ENCODE results near the gene CHADL. TPM values are rescaled to one million over a fixed set of nuclear protein-coding genes. Genes with fewer than 3 reads are reported as not detected.
A peak's percentile ranks its signal among the peaks of the same experiment; 100 is the strongest.

The CHADL gene
- total RNA-seq, 1 donor from 2014 or later, result 3.7 TPM

DNA sequence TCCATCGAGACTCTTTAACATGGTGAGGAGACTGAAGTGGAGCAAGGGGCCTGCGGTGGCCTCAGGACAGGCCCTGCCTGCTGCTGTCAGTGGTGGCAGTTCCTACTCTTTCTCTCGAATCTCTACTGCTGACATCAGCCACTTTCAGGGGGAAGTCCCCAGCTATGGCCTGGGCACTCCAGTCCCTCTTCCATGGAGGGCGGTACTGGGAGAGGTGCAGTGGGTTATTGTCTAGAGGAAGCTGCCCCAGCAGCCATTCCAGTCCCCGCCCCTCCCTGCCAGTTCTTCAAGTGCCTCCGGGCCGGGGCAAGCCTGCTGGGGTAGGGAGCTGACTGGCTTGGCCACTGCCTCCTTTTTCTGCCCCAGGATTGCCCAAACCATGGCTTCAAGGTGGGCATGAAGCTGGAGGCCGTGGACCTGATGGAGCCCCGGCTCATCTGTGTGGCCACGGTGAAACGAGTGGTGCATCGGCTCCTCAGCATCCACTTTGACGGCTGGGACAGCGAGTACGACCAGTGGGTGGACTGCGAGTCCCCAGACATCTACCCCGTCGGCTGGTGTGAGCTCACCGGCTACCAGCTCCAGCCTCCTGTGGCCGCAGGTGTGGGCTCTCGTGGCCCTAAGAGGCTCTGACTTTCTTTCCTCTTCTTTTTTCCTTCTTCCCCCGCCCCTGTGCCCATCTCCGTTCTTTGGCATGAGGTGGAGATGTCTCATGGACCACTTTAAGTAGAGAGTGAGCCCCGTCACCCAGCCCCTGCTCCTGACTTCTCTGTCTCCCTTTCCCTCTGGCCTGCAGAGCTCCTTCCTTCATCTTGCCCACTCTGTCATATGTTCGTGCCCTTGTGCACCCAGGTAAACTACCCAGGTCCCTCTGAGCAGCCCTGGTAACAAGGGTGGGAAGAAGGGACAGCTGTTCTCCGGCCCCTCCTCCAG lies 13.7 kb downstream of the CHADL start:
- no peaks in the 10 kb centered on the region for H3K27me3 ChIP-seq
- no peaks in the 10 kb centered on the region for H3K4me1 ChIP-seq
- intact Hi-C loops (cut with DNase I), result no loop called here
- no peak for TF ChIP-seq POLR2AphosphoS5 (IDR thresholded peaks at IDR 0.05; ENCODE audit: insufficient read depth in 1 of 2, low read depth in 1 of 2)
- no peak for TF ChIP-seq POLR2A (IDR thresholded peaks at IDR 0.05)
- TF ChIP-seq, protein P1, sequence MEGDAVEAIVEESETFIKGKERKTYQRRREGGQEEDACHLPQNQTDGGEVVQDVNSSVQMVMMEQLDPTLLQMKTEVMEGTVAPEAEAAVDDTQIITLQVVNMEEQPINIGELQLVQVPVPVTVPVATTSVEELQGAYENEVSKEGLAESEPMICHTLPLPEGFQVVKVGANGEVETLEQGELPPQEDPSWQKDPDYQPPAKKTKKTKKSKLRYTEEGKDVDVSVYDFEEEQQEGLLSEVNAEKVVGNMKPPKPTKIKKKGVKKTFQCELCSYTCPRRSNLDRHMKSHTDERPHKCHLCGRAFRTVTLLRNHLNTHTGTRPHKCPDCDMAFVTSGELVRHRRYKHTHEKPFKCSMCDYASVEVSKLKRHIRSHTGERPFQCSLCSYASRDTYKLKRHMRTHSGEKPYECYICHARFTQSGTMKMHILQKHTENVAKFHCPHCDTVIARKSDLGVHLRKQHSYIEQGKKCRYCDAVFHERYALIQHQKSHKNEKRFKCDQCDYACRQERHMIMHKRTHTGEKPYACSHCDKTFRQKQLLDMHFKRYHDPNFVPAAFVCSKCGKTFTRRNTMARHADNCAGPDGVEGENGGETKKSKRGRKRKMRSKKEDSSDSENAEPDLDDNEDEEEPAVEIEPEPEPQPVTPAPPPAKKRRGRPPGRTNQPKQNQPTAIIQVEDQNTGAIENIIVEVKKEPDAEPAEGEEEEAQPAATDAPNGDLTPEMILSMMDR (IDR thresholded peaks at IDR 0.05), result no peak
- H3K4me3 ChIP-seq, result no peak overlapping the region
- no peak overlapping the region for H3K27ac ChIP-seq
- H3K9me3 ChIP-seq, result no peaks in the 10 kb centered on the region
- H3K36me3 ChIP-seq, result peaks cover 0 to 52% of the 10 kb centered on the region in 2 donors
- DNase-seq (ENCODE audit: extremely low spot score in 2 of 2), result no peak

DNA sequence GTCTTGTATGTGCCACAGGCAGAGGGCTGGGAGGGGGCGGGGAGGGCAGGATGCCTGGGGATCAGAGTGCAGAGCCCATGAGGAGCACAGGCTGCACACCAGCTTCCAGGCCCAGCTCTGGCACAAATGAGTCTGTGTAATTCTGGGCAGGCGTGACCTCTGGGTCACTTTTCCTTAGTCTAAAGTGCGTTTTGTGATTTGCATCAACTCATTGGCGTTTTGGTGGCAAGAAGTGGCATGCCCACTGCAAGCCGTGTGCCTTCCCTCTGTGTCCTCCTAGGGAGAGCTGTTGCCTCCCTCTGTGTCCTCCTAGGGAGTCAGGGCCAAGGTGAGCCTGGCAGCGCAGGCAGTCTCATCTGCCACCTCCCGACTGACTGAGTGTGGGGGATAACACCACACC lies 17.2 kb downstream of the CHADL start:
- Histone ChIP-seq H3K27ac (no peak overlapping the region), H3K4me1 (no peaks in the 10 kb centered on the region), H3K27me3 (no peaks in the 10 kb centered on the region), H3K4me3 (no peak overlapping the region), H3K9me3 (no peaks in the 10 kb centered on the region), H3K36me3 (peaks cover 4 to 76% of the 10 kb centered on the region in 2 donors)
- DNase-seq (ENCODE audit: extremely low spot score in 2 of 2), result no peak
- TF ChIP-seq POLR2AphosphoS5 (IDR thresholded peaks at IDR 0.05; ENCODE audit: insufficient read depth in 1 of 2, low read depth in 1 of 2), result no peak
- intact Hi-C loops (cut with DNase I), result loop anchor here (1.0 kb wide), 1 partner anchor 109 kb away; no protein-coding TSS in a partner anchor

GRCh38 chr22:41222846-41223507 lies 17.8 kb downstream of the CHADL start:
- H3K4me1 ChIP-seq, result peaks cover 3% of the 10 kb centered on the region
- H3K4me3 ChIP-seq, result no peak overlapping the region
- H3K27ac ChIP-seq, result no peak overlapping the region
- intact Hi-C loops (cut with DNase I), result loop anchor here (1.0 kb wide), 1 partner anchor 109 kb away; no protein-coding TSS in a partner anchor
- H3K27me3 ChIP-seq, result no peaks in the 10 kb centered on the region
- no peak for TF ChIP-seq POLR2A (IDR thresholded peaks at IDR 0.05)
- TF ChIP-seq, protein P1 (IDR thresholded peaks at IDR 0.05), result no peak
- no peak for TF ChIP-seq POLR2AphosphoS5 (IDR thresholded peaks at IDR 0.05; ENCODE audit: insufficient read depth in 1 of 2, low read depth in 1 of 2)
- no peak for DNase-seq (ENCODE audit: extremely low spot score in 2 of 2)
- H3K36me3 ChIP-seq, result peaks cover 4 to 75% of the 10 kb centered on the region in 2 donors
- no peaks in the 10 kb centered on the region for H3K9me3 ChIP-seq

DNA sequence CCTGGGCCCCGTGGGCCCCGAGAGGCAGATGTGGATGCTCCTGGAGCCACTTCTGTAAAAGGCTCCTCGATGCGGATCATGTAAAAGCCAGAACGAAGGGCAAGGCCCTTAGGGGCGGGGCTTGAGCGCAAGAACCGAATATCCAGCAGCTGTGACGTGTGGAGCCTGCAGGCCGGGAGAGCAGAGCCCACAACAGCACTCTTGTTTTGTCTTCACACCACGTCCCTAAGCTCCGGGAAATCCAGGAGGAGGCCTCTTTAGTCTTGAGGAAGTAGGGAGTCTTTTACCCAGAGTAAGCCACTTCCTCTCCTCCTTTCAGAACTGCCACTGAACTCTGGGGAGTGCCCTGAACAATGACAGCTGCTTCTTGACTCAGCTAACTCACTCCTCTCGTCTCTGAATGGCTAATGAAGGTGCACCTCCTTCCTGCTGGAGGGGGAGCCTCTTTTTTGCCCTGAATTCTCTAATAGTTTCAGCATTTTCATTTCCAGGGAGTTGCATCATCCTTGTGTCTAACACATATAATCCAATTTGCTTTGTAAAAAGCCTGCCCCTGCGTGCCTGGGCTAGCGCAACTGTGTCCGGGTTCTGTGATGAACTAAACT lies 23.1 kb downstream of the CHADL start:
- DNase-seq (ENCODE audit: extremely low spot score in 2 of 2), result no peak
- Histone ChIP-seq H3K9me3 (no peaks in the 10 kb centered on the region), H3K27me3 (no peaks in the 10 kb centered on the region), H3K4me3 (peak overlapping the region in 1 of 2 donors; percentile 19), H3K4me1 (peaks cover 19% of the 10 kb centered on the region), H3K27ac (peak overlapping the region; percentile 53), H3K36me3 (peaks cover 4 to 45% of the 10 kb centered on the region in 2 donors)
- intact Hi-C loops (cut with DNase I), result no loop called here
- TF ChIP-seq, protein P1 (IDR thresholded peaks at IDR 0.05), result no peak
- TF ChIP-seq POLR2AphosphoS5 (IDR thresholded peaks at IDR 0.05; ENCODE audit: insufficient read depth in 1 of 2, low read depth in 1 of 2) (peak; percentile 60 to 69), POLR2A (IDR thresholded peaks at IDR 0.05) (no peak)

GRCh38 chr22:41216984-41217383 lies 23.7 kb downstream of the CHADL start:
- Histone ChIP-seq H3K4me1 (peaks cover 19% of the 10 kb centered on the region), H3K36me3 (peaks cover 4 to 41% of the 10 kb centered on the region in 2 donors), H3K27ac (peak overlapping the region; percentile 53), H3K4me3 (no peak overlapping the region), H3K9me3 (no peaks in the 10 kb centered on the region), H3K27me3 (no peaks in the 10 kb centered on the region)
- intact Hi-C loops (cut with DNase I), result no loop called here
- DNase-seq (ENCODE audit: extremely low spot score in 2 of 2), result no peak
- TF ChIP-seq POLR2AphosphoS5 (IDR thresholded peaks at IDR 0.05; ENCODE audit: insufficient read depth in 1 of 2, low read depth in 1 of 2) (no peak), POLR2A (IDR thresholded peaks at IDR 0.05) (no peak)
- TF ChIP-seq, protein P1 (IDR thresholded peaks at IDR 0.05), result no peak
